HG02852 (cell line): Measurements from ENCODE around the gene RNPEPL1.

Experiments used
- ATAC-seq: cut with Tn5 transposase; IDR thresholded peaks from one replicate; pipeline ENCODE4 v1.9.1; 2021; ENCODE audit warnings: mild to moderate bottlenecking, moderate library complexity; ENCODE audit not compliant: unreplicated experiment

The RNPEPL1 gene

DNA sequence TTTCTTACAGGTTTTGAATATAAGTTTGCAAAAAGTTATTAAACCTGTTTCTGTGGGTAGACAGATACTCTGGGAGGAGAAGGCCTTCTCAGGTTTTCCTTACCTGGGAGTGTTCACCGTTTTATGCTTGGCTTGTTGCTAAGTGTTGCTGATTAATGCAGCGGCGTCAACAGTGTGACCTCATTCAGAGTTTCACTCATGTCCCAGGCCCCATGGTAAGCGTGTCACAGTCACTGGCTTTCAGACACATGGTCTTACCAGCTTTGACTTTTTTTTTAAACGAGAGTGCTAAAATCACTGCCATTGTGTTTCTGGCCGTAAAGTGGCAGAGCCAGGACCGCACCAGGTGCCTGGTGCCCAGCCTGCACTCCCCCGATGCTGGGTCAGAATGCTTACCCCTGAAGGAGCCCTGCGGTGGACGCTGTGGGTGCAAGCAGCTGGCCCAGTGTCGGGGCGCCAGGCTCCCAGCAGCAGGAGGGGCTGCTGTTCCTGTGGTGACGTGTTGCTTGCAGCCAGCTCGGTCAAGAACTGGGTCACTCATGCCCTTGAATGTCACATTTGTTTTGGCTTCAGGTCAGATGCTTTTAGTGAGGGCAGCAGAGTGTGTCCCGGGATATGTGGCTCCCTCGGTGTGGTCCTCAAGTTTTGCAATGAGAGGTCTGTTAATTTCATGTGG is 21.7 kb downstream of the RNPEPL1 start:
- ATAC-seq = no peak

- no peak for ATAC-seq
Observed at GRCh38 chr2:240590681-240591111, 22.4 kb downstream of the RNPEPL1 start.

GRCh38 chr2:240591226-240591625 is 22.9 kb downstream of the RNPEPL1 start:
- no peak for ATAC-seq

- no peak for ATAC-seq
Observed at GRCh38 chr2:240591784-240592183, 23.5 kb downstream of the RNPEPL1 start.

DNA sequence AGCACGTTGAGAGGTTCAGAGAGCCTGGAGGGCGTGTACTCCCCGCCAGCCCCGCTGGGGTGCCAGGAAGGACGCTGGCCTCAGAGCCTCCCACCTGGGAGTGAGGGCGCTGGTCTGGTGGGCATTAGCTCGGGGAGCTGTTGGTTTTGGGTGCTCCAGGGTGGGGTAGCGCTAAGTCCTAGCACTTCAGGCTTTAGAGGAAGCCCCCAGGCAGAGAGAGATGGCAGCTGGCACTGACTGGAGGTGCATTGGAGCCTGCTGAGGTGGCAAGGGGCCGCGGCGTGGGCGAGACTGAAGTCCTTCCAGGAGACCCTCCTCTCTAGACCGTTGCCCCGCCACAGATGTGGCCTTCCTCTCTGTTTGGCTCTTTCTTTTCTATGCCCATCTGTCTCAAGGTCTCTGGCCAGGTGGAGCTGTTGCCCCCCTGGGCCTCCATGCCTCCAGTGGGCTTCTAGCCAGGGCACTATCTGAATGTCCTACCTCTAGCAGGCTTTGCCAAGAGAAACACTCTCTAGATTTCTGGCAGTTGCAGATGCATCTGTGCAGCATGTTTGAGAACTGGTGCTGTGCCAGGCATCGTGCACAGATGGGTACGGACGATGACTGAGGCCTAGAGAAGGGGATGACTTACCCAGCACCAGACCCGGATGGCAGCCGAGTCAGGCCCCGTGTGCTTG is 24.9 kb downstream of the RNPEPL1 start:
- ATAC-seq = no peak

- no peak for ATAC-seq
Observed at GRCh38 chr2:240593703-240594451, 25.6 kb downstream of the RNPEPL1 start.

GRCh38 chr2:240594511-240595380 is 26.5 kb downstream of the RNPEPL1 start:
- no peak for ATAC-seq

GRCh38 chr2:240595381-240596079 is 27.2 kb downstream of the RNPEPL1 start:
- ATAC-seq = no peak

DNA sequence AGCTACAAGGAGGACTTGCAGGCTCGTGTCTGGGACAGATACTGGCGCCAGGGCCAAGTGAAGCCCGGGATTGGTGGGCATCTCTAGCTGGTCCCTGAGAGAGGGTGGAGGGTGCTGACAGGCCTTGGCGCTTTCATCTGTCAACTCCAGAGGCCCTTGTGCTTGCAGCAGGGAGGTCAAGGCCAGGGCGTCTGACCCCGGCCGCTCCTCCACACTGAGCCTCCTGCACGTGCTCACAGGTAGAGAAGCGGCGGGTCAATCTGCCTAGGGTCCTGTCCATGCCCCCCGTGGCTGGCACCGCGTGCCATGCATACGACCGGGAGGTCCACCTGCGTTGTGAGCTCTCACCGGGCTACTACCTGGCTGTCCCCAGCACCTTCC is 27.8 kb downstream of the RNPEPL1 start:
- no peak for ATAC-seq

DNA sequence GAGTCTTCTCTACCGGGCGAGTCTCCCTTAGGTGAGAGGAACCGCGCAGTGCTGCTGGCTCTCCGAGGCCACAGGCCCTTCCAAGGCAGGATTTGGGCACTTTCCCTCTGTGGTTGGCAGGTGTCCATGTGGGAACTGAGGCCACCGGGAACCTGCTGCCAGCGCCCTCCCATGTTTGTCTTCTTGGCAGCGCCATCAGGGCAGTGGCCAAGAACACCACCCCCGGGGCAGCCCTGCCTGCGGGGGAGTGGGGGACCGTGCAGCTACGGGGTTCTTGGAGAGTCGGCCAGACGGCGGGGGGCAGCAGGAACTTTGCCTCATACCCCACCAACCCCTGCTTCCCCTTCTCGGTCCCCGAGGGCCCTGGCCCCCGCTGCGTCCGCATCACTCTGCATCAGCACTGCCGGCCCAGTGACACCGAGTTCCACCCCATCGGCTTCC is 28.2 kb downstream of the RNPEPL1 start:
- no peak for ATAC-seq

DNA sequence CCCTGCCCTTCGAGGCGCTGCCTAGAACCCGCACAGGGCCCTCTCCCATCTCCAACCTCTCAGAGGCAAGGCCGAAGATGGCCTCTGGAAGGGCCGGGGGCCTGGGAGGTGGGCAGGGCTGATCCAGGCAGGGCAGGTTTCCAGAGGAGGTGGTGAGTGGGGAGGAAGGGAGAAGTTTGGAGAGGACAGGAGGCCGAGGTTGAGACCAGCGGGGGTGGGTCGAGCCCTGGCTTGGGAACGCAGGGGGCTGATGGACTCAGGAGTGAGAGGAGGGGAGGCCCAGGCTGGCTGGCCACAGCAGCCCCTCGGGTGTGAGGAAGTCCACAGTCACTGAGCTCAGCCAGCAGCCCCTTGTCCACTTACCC is 28.8 kb downstream of the RNPEPL1 start:
- ATAC-seq = no peak

GRCh38 chr2:240597419-240598181 is 29.3 kb downstream of the RNPEPL1 start:
- ATAC-seq = no peak

DNA sequence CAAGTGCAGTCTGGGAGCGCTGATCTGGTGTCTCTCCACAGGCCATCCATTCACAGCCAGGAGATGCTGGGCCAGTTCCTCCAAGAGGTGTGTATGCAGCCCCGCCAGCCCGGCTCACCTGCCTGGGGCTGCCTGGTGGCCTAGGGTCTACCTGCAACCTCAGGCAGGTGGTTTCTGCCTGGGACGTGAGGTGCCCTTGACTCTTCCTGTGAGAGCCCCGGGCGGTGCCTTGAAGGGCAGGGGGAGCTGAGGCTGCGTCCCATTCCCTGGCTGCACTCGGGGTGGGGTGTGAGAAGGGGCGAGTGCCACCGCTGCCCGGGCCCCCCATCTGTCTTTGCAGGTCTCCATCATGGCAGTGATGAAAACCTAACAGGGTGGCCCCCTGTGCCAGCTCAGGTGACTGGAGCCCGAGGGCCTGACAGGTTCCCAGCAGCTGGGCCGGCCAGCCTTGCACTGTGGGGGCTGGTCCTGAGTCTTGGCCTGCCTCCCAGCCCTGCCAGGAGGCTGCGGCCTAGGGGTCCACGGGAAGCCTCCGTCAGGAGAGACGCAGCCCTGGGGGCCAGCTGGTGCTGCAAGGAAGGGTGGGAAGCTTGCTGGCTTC is 30.1 kb downstream of the RNPEPL1 start:
- no peak for ATAC-seq

DNA sequence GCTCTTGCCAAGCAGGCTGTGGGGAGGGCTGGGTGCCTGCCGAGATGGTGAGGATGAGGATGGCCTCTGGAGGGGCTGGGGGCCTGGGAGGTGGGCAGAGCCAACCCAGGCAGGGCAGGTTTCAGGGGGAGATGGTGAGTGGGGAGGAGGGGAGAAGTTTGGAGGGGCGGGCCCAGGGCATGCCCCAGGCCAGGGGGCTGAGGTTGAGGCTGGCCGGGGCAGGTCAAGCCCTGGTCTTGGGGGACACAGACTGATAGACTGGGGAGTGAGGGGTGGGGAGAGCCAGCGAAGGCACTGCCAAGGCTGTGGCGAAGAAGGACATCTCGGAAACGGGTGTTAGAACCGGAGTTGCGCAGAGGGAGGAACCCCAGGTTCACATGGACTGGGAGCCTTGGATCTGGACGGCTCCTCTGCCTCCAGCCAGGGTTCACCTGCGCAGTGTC is 30.9 kb downstream of the RNPEPL1 start:
- ATAC-seq = no peak

DNA sequence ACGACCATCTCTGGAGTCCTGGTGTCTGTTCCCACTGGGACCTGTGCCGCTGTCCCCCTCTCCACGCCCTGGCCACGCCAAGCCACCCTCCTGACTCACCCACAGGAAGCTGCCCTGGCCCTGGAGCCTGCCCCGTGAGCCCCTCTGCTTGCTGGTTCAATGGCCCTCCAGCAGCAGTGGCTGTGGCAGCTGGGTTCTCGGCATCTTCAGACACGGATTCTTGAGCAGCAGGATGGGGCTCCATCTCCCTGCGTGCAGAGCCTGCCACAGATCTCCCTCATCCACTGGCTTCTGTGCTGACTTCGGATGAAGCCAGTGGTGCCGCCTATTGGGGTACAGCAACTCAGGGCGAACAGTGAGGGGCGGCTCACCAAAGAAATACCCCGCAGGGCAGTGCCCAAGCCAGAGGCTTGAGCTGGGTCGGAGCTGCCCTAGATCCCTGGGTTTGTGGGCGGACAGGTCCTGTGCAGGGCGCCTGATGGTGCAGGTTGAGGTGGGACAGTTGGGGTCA is 32.2 kb downstream of the RNPEPL1 start:
- no peak for ATAC-seq

DNA sequence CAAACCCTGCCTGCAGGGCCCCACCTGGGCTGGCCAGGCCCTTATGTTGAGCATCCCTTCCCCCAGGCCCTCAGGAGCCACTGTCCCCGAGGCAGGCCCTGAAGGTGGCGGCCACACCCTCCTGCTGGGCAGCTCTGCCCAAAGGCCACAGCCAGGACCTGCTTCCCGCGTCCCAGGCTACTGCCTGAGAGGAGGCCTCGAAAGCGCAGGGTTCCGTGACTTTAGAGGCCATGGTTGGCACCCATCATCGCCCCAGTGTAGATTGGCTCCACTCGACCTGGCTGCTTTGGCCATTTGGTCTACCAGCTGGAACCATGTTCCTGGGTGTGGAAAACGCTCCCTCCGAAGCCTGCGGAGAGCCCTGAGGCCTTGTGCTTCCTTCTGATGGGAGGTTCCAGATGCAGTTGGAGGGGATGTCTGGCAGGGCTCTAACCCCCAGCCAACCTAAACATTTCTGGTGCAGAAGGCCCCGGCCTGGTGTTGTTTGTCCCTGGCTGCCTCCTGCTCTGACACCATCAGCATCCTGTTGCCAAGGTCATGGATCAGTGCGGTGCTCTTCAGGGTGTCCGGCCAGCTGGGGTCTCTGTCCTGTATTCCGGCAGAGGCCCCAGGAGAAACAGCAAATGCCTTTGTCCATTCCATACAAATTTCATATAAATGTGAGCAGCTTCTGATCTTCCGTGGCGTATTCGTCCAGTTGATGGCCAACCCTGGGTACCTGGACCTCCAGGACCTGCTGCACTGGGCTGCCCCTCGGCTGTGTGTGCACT is 33.0 kb downstream of the RNPEPL1 start:
- no peak for ATAC-seq

- no peak for ATAC-seq
Observed at GRCh38 chr2:240601831-240602160, 33.5 kb downstream of the RNPEPL1 start.

GRCh38 chr2:240602266-240603050 is 34.2 kb downstream of the RNPEPL1 start:
- ATAC-seq = no peak
